GM19025 (cell line): ENCODE results near the gene LMX1B.
"Not testable (repeated sequence)": the region's sequence is repeated elsewhere in the genome, so short reads cannot be mapped to it uniquely, and the experiment has no call there.

Source experiments
- ATAC-seq: cut with Tn5 transposase; IDR thresholded peaks from one replicate; pipeline ENCODE4 v1.9.1; 2021; ENCODE audit warnings: mild to moderate bottlenecking, low read depth, moderate library complexity; ENCODE audit not compliant: unreplicated experiment

Gene LMX1B

DNA sequence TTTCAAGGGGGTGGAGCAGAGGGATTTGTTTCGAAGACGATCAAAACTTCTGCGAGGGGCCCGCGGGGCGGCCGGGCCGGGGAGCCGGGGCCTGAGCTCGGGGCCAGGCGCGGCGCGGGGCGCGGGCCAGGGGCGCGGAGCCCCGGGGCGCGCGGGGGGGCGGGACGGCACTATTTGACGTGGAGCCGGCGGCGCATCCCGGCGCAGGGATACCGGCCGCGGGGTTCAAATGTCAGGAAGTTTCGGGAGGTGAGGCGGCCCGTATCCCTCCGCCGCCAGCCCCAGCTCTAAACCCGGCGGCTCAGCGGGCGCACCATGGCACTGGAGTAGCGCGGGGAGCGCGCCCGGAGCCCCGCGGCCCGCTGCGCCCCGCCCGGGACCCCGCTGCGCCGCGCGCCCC lies at the start of gene LMX1B:
Gene LMX1B, plus strand, starts transcription at position 278 of the 400 bp plus-strand sequence. CDS start 522 bp downstream, outside the sequence.
- no peak for ATAC-seq

DNA sequence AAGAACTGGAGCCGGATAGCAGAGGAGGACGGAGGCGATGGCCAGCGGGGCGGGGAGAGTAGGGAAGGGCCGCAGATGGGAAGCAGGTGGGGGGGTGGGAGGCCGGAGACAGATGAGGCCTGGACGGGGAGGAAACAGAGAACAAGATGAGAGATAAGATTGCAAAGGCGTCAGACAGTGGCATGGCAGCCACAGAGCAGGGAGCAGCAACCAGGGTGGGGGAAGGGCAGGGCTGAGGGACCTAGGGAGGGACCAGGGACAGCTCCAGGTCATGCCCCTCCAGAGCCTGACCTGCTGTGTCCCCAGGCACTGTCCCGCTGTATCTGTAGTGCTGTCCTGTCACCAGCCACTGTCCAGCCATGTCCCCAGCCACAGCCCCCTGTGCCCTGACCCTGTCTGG lies 49.6 kb upstream of the LMX1B start:
- ATAC-seq = no peak

DNA sequence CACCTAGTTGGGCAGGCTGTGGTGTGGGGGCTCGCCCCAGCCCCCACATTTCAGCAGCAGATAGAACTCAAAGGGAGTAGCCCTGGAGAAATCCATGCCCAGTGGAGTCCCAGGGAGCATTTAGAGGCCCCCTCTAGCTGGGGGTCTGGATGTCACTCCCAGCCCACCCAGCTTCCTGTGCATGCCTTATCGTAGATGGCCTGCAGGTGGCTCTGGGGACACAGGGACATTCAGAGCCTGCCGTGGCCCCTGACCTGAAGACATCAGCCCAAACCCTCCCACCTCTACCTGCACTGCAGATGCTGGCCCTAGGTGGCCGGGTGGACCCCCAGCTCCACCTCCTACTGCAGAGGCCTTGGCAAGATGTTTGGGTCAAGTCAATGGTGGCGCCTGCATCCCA lies 49.0 kb upstream of the LMX1B start:
- no peak for ATAC-seq

DNA sequence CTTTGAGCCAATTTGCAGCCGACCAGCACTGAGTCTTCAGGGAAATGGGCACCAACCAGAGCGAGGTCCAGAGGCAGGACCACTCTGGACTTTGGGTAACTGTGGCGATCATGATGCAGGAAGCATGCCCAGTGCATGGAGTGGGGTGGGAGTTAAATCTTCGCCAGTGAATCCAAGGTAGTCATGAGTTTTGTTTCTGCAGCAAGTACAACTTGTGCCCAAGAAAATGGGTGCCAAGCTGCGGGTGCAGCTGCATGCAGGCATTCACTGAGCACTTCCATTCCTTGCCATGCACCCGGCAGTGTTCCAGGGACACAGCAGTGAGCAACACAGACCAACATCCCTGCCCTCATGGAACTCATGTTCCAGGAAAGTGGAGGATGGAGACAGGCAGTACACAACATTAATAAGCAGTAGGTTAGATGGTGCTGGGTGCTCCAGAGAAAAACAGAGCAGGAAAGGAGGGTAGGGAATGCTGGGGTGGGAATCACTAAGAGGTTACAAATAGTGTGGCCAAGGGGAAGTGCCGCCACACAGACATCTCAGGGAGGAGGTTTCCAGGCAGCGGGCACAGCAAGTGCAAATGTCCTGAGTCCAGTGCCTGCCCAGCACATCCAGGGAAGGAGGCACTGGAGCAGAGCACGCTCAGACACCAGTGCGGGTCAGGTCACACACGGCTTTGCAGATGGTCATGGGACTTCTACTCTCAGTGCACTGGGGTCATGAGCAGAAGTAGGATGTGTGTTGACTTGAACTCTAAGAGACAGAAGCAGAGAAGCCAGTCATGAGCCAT lies 48.2 kb upstream of the LMX1B start:
- ATAC-seq = no peak

DNA sequence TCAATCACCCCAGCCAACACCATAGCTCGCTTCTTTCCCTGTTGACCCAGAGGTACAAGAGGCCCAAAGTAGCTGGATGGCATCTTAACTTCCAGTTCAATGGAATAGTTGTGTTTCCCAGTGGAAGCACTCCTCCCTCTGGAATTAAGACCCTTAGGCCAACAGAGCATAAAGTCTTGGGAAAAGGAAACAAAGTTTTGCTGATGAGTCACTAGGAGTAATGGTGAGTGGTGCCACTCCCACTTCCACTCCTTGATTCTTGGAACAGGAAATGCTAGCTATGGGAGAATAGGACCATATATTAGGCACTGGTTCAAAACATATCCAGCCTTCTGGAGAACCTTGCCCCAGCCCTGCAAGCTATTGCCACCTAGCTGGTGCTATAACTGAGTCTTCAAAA lies 44.7 kb upstream of the LMX1B start:
- no peak for ATAC-seq

DNA sequence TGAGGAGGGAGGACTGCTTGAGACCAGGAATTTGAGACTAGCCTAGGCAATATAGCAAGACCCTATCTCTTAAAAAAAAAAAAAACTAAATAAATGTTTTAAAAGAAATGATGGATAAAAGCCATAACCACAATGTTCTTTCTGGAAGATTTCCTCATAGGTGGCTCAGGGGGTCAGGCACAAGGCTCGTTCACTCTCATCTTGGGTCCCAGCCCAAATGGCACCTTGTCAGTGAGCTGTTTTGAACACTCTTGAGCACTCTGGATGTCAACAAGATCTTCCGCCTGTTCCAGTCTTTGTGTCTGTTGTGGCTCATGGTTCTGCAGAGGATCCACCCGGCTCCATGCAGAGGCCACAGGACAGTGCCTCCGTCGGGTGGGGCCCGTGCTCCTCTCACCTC lies 35.7 kb upstream of the LMX1B start:
- ATAC-seq = no peak

DNA sequence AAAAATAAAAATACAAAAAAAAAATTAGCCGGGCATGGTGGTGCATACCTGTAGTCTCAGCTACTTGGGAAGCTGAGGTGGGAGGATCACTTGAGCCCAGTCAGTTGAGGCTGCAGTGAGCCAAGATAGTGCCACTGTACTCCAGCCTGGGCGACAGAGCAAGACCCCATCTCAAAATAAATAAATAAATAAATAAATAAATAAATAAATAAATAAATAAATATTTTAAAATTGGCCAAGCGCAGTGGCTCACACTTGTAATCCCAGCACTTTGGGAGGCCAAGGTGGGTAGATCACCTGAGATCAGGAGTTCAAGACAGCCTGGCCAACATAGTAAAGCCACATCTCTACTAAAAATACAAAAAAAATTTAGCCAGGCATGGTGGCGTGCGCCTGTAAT lies 33.4 kb upstream of the LMX1B start:
- not testable (repeated sequence) for ATAC-seq

DNA sequence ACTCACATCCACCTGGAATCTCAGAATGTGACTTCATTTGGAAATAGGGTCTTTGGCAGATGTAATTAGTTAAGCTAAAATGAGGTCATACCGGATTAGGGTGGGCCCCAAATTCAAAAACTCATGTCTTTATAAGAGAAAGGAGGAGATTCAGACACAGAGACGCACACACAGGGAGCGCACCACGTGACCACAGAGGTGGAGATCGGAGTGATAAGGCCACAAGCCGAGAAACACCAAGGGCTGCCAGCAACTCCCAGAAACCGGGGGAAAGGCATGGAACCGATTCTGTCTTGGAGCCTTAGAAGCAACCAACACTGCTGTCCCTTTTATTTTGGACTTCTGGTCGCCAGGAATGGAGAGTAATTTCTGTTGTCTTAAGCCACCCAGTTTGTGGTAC lies 31.8 kb upstream of the LMX1B start:
- ATAC-seq = no peak

DNA sequence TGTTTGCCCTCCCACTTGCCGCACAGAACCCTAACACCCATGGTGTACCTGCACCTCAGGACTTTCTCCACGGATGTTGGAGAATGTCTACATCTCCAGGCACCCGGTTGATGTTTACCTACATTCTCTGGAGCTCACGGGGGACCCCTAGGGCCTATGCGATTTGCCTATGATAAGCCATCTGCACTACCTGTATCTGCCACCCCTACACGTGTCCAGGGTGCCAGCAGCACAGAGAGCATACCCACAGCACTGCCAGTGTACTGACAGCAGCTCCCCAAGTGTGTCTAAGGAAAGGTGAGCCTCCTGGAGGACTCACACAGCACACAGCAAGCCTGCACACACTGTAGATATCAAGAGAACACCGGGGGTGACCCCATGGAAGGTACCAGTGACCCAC lies 31.3 kb upstream of the LMX1B start:
- ATAC-seq = no peak

DNA sequence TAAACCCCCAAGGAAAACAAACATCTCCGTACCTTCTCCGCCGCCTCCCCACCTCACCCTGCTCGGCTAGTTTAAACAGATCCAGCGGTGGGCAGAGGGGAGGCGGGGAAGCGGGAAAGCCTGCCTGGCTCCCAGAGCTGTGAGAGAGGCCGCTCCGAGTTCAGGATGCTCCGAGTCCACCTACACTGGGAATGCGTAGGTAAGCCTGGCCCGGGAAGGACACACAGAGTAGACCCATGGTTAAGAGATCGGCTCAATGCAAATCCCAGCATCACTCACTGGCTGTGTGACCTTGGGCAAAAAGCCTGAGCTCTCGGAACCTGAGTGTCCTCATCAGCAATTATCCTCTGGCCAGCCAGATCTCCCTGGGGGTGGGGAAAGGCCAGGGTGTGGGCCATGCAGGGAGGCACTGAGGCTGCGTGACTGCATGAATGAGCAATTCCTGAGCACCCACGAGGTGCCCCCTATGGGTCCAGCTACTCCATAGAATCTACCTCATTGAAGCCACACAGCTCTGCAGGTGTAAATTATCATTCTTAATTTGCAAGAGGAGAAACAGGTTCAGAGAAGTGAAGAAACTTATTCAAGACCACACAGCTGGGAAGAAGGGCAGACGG lies 30.5 kb upstream of the LMX1B start:
- ATAC-seq = no peak

DNA sequence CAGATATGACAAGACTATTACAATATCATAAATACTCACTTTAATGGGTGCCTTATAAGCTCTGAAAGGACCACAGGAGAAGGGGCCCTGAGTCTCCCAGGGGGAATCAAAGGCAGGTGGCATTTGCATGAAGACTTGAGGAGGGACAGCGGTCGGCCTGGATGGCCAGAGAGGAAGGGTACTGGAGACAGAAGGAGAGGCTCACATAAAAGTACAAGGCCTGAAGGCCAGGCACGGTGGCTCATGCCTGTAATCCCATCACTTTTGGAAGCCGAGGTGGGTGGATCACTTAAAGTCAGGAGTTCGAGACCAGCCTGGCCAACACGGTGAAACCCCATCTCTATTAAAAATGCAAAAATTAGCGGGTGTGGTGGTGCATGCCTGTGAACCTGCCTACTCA lies 29.1 kb upstream of the LMX1B start:
- no peak for ATAC-seq

DNA sequence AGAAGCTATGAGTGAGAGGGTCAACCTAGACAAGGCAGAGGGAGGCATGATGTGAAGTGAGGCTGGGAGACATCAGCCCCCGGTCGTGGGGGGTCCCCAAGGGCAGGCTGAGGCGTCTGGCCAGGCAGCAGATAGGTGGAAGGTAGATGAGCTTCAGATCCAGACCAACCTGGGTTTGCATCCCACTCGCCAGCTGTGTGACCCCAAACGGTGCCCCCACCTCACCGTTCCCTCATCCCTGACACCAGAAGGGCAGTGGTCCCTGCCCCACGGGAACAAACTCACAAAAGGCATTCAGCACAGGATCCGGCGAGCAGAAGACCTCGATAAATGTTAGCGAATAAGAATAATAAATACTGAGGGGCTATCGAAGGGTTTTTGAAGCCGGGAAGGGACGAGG lies 27.5 kb upstream of the LMX1B start:
- no peak for ATAC-seq

DNA sequence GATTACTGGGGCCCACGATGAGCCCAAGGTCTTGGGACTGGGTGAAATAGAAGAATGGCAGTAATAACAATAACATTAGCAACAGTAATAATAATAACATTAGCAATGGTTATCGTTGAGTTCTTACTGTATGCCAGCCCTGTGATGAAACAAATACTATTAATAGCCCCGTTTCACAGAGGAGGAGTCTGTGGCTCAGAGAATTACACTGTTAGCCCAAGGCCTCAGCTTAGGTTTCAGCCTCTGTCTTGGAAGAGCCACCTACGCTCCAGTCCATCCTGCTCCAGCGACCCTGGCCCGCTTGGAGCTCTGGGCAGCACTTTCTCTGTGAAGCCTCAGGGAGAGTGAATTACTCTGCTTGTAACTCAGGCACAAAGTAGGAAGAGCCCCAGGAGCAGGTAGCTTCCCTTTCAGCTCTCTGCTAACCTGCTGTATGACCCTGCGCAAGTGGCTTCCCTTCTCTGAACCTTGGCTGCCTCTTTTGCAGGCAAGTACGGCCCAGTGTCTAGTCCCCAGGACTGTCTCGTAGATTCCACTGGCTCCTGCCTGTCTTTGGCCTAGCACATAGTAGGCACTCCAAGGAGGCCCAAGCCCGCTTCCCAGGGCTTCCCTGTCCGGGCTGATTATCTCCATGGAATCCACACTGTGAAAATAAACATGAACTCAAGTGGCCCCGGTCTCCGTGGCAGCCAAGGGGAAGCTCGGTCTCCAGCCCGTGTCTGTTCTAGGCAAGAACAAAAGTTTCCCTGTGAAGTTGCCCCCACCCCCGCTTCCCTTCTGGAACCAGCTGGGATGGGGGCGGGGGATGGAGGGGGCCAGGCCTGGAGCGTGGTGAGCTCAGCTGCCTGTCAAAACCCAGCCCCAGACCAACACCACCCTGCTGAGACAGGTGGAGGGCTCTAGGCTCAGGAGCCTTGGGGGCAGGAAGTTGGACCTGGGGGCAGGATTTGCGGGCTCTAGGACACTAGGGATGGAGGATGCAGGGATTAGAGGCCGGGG lies 26.2 kb upstream of the LMX1B start:
- no peak for ATAC-seq

DNA sequence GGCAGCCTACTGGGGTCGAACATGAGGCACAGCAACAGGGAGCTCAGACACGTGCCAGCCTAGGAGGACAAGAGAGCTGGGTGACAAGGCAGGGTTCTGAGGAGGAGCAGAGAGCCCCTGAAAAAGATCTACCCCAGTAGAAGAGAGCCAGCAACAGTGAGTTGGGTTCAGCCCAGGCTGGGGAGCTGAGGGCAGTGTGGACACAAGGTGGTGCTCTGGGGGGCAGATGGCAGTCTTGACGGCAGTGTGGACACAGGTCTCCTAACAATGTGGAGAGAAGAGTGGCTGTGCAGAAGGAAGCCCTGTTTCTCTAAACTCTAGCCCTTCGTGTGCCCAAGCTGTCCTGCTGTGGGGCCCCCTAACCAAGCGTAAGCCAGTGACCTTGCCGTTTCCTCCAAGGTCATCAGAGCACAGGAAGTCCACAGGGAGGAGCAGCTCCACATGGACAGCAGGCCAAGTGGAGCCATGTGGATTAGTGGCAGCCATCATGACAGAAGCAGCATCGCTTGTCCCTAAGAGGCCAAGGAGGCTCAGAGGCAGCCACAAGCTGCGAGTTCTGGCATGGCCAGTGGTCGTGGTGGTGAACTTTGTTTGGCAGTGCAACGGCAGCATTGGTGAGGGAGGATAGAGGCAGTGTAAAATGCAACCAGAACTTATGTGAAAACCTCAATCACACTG lies 25.1 kb upstream of the LMX1B start:
- ATAC-seq = no peak

DNA sequence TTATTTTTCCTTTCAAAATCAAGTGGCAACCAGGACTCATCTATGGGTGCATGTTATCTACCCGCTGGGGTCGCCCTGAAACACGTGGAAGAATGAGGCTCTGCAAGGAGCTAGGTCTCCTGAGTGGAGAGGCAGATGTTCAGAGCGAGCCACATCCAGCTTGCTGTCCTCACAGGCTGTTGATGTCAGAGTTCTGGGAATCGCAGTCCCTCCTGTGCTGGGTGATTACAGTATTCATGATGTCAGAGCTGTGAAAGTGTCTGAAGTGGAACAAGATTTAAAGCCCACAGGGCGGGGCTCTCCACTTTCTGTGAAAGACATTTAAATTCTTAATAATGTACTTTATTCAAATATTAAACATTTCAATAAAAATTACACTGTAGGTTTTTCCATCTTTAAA lies 24.4 kb upstream of the LMX1B start:
- ATAC-seq = no peak

DNA sequence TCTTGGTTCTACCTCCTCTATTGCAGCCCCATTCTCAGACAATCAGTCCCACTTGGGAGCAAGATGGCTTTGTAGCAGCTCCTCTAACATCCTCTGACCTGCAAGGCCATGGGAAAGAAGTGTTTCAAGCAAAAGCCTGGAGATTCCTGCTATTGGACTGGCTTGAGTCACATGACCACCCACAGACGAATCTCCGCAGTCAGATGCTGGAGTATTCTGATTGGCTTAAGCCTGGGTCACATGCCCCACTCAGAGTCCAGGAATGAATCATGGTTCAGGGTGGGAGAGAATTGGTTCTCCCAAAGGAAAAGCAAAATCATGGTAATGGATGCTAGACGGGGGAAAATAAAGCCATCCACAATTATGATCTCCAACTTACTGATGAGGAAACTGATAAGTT lies 22.6 kb upstream of the LMX1B start:
- ATAC-seq = no peak

DNA sequence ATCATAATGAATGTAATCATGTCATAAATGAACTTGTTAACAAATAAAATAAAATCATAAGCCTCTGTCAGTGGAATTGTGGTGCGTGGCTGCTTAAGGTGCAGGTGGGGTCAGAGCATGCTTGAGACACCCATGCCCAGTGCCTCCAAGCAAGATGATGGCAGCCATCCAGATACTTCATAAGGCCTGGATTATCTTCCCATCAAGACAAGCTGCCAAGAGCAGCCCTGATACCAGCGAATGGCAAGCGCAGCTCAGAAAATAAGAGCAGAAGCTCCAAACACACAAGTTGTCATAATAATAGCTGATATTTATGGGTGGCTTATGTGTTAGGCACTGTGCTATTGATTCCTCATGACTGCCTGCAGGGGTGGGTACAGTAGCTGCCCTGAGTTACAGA lies 21.8 kb upstream of the LMX1B start:
- ATAC-seq = no peak

DNA sequence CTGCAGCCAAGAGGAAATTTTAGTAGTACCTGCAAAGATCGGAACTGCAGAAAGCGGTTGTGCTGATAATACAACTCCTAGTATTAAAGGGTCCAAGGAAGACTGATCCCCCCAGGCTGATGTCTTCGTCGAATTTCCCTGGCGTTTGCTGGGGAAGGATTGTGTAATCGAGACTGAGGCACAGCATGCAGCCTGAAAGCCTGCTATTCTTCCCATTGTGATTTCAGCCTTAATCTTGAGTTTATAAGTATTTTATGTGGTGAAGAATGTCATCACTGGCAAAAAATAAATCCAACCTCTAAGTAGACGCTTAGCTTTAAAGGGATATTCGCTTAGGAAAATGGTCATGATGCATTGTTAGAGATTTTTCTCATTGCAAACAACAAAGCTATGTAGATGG lies 21.3 kb upstream of the LMX1B start:
- no peak for ATAC-seq

DNA sequence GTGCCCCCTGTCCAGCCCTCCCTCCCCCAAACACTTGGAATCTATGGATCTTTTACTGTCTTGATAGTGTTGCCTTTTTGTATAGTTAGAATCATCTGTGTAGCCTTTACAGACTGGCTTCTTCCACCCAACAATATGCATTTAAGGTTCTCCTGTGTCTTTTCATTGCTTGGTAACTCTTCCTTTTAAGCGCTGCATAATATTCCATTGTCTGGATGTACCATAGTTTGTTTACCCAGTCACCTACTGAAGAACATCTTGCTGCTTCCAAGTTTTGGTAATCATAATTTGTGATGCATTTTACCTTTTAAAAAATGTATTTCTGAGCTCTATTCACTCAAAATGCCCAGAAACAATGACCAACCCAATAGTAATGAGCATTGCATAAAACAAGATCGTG lies 17.7 kb upstream of the LMX1B start:
- ATAC-seq = no peak

DNA sequence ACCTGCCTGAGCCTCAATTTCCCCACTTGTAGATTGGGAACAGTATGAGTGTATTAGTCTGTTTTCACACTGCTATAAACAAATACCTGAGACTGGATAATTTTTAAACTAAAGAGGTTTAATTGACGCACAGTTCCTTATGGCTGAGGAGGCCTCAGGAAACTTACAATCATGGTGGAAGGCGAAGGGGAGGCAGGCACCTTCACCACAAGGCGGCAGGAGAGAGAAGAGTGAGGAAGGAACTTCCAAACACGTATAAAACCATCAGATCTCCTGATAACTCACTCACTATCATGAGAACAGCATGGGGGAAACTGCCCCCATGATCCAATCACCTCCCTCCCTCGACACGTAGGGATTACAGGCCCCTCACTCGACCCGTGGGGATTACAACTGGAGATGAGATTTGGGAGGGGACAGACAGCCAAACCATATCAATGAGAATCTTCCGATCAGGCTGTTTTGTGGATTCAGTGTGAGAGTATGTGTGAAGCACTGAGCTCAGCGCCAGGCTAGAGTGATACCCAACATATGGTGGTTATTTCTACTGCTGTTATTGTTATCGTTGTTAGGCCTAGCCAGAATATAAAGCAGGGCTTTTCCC lies 14.6 kb upstream of the LMX1B start:
- ATAC-seq = no peak
